MM.1S (cell line): ENCODE data around the gene DYDC1.

Source experiments
- CTCF ChIP-seq: fragments of 300-600 bp; sonication (generic); IDR thresholded peaks from 2 replicates; pipeline ENCODE4 v1.5.1; 2016; ENCODE audit warnings: antibody characterized with exemption, low read length, mixed read lengths
- EZH2 ChIP-seq: fragments of 300-600 bp; sonication (generic); optimal IDR thresholded peaks from 2 replicates; pipeline ENCODE3; 2017; ENCODE audit warnings: low read depth, mild to moderate bottlenecking, antibody characterized with exemption, low read length, mixed read lengths
- EZH2phosphoT487 ChIP-seq: fragments of 300-600 bp; sonication (generic); IDR thresholded peaks from 2 replicates; pipeline ENCODE4 v1.6.1; 2018; ENCODE audit warnings: antibody characterized with exemption, low read length

DNA sequence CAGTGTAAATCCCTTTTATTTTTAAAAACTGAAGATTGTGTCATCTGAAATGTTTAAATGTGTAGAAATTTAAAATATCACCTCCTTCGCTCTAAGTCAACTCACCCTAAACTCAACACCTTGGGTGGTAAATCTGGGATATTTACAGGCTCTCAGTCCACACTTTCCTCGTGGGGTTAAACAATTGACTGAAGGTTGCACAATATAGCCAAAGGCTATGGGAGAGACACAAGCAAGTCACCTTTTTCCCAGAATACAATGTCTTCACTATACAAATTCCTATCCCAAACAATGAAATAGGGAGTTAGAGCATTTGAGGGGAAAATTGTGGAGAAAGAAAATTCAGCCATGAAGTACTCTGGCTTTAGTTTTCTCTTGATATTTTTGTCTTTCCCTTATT, 34.4 kb downstream of the DYDC1 start:
- TF ChIP-seq CTCF (no peak), EZH2phosphoT487 (no peak), EZH2 (no peak)
